CD14-positive monocyte (primary cell): Measurements from ENCODE around the gene RIC3. TPM values are rescaled to one million over a fixed set of nuclear protein-coding genes. Genes with fewer than 3 reads are reported as not detected.

Experiments
- DNase-seq, 3 donors: peaks; one replicate each; pipeline ENCODE4 v3.0.0-alpha.2; 2011 to 2022
- H2AFZ ChIP-seq: 2 replicates; pipeline ENCODE4 v1.6.0; 2012; ENCODE audit warnings: mild to moderate bottlenecking, low read depth, low read length, inconsistent platforms; ENCODE audit not compliant: insufficient read depth, poor library complexity, severe bottlenecking
- H3K27ac ChIP-seq, 2 donors: 1 replicate in 1 of 2; 2 replicates in 1 of 2; pipeline ENCODE4 v1.5.1; 2012 to 2013; ENCODE audit warnings: low read length in 2 of 2, control low read depth in 1 of 2, inconsistent platforms in 1 of 2, low read depth in 1 of 2, mild to moderate bottlenecking in 1 of 2
- H3K27me3 ChIP-seq, 2 donors: one replicate each; pipeline versions ENCODE4 v1.6.0 to v1.6.1; 2011 to 2013; ENCODE audit warnings: low read length in 2 of 2; ENCODE audit not compliant: control insufficient read depth in 2 of 2, insufficient read depth in 2 of 2
- H3K36me3 ChIP-seq, 2 donors: replicated peaks in 1 of 2; 1 replicate in 1 of 2; 2 replicates in 1 of 2; pipeline versions ENCODE4 v1.5.1 to v1.6.1; 2012 to 2013; ENCODE audit warnings: low read length in 2 of 2, control low read depth in 1 of 2, inconsistent platforms in 1 of 2, mild to moderate bottlenecking in 1 of 2; ENCODE audit not compliant: insufficient read depth in 2 of 2, control insufficient read depth in 1 of 2
- H3K4me1 ChIP-seq, 2 donors: 1 replicate in 1 of 2; 2 replicates in 1 of 2; pipeline versions ENCODE4 v1.5.1 to v1.6.1; 2012 to 2013; ENCODE audit warnings: low read length in 2 of 2, control low read depth in 1 of 2, inconsistent platforms in 1 of 2, mild to moderate bottlenecking in 1 of 2, moderate library complexity in 1 of 2; ENCODE audit not compliant: insufficient read depth in 2 of 2, control insufficient read depth in 1 of 2
- H3K4me2 ChIP-seq: replicated peaks from 2 replicates; pipeline ENCODE3; 2012; ENCODE audit warnings: low read length, moderate library complexity, mild to moderate bottlenecking; ENCODE audit not compliant: poor library complexity, severe bottlenecking; ENCODE audit errors: extremely low read depth
- H3K4me3 ChIP-seq, 3 experiments: fragments of 200-600 bp in 1 of 3; sonication (generic) in 1 of 3; replicated peaks in 1 of 3; 1 replicate in 2 of 3; 2 replicates in 1 of 3; pipeline ENCODE4 v1.5.1; 2011 to 2013; ENCODE audit warnings: low read length in 3 of 3, mild to moderate bottlenecking in 3 of 3, control low read depth in 2 of 3, low read depth in 2 of 3, inconsistent platforms in 1 of 3, moderate library complexity in 1 of 3
- H3K79me2 ChIP-seq: 2 replicates; pipeline ENCODE4 v1.6.0; 2012; ENCODE audit warnings: mild to moderate bottlenecking, control low read depth, inconsistent platforms, low read length, moderate library complexity; ENCODE audit not compliant: insufficient read depth
- H3K9ac ChIP-seq: 2 replicates; pipeline ENCODE4 v1.6.0; 2017; ENCODE audit warnings: low read length, mild to moderate bottlenecking; ENCODE audit not compliant: insufficient read depth, poor library complexity, severe bottlenecking
- H3K9me3 ChIP-seq, 2 donors: replicated peaks in 1 of 2; 1 replicate in 1 of 2; 2 replicates in 1 of 2; pipeline versions ENCODE4 v1.5.1 to v1.6.1; 2012 to 2013; ENCODE audit warnings: low read length in 2 of 2, control low read depth in 1 of 2; ENCODE audit not compliant: control insufficient read depth in 1 of 2, insufficient read depth in 1 of 2
- H4K20me1 ChIP-seq: 2 replicates; pipeline ENCODE4 v1.6.0; 2012; ENCODE audit warnings: mild to moderate bottlenecking, low read length, control low read depth, moderate library complexity; ENCODE audit not compliant: insufficient read depth
- H3K27ac Mint-ChIP-seq, 7 donors: one replicate each; pipeline ENCODE4 v1.8.0; 2020; ENCODE audit warnings: mild to moderate bottlenecking in 7 of 7, mixed read lengths in 7 of 7, moderate library complexity in 6 of 7, inconsistent platforms in 2 of 7
- H3K27me3 Mint-ChIP-seq, 3 donors: one replicate each; pipeline ENCODE4 v1.8.0; 2021 to 2022; ENCODE audit warnings: low read depth in 3 of 3, mild to moderate bottlenecking in 3 of 3, mixed read lengths in 3 of 3, moderate library complexity in 3 of 3, inconsistent platforms in 1 of 3
- H3K36me3 Mint-ChIP-seq, 2 donors: one replicate each; pipeline ENCODE4 v1.8.0; 2020; ENCODE audit warnings: mixed read lengths in 2 of 2, inconsistent platforms in 1 of 2, mild to moderate bottlenecking in 1 of 2
- H3K4me1 Mint-ChIP-seq: one replicate; pipeline ENCODE4 v1.8.0; 2020; ENCODE audit warnings: mild to moderate bottlenecking, mixed read lengths
- H3K4me3 Mint-ChIP-seq, 2 donors: one replicate each; pipeline ENCODE4 v1.8.0; 2020; ENCODE audit warnings: mild to moderate bottlenecking in 2 of 2, mixed read lengths in 2 of 2, moderate library complexity in 1 of 2
- H3K9me3 Mint-ChIP-seq, 7 donors: one replicate each; pipeline ENCODE4 v1.8.0; 2020 to 2022; ENCODE audit warnings: mixed read lengths in 7 of 7, mild to moderate bottlenecking in 6 of 7, moderate library complexity in 6 of 7, inconsistent platforms in 2 of 7
- WGBS: methylation state at CpG from one replicate; pipeline ENCODE4 v1.1.5; 2013; ENCODE audit warnings: missing lambda C conversion rate; ENCODE audit not compliant: insufficient coverage; 5-methylcytosine and 5-hydroxymethylcytosine counted together
- intact Hi-C, 2 donors: fragments of 100-400 bp; cut with micrococcal nuclease; formaldehyde crosslinking; loops; one replicate each; pipeline versions ENCODE4 v1.15.0 to v1.15.1; 2023
- polyA plus RNA-seq, 3 donors: library from polyadenylated mRNA; depleted of rRNA in 1 of 3; unstranded in 2 of 3; stranded (reverse) in 1 of 3; fragments of 300-500 nt in 2 of 3; fragments of >200 nt in 1 of 3; fragmentation: Illumina TruSeq in 2 of 3; gene quantifications; 1 replicate in 2 of 3; 2 replicates in 1 of 3; pipeline ENCODE4 v1.2.3, GENCODE V29; 2012 to 2021
- TF ChIP-seq, protein P1 (sequence below): fragments of 200-600 bp; IDR thresholded peaks from one replicate; pipeline ENCODE4 v1.8.0; 2022; ENCODE audit warnings: antibody characterized with exemption, mild to moderate bottlenecking

The RIC3 gene
- polyA plus RNA-seq, 3 donors = 0.17 TPM; not detected in 2

GRCh38 chr11:8075119-8075726 lies 93.6 kb downstream of the RIC3 start:
- H3K27ac ChIP-seq = no peak overlapping the region
- no peaks in the 10 kb centered on the region for H3K79me2 ChIP-seq
- H3K4me1 Mint-ChIP-seq = no peaks in the 10 kb centered on the region
- H3K9me3 Mint-ChIP-seq = peaks cover 0 to 5% (median 0%) of the 10 kb centered on the region in 7 donors
- H3K36me3 ChIP-seq = no peaks in the 10 kb centered on the region
- H3K27ac Mint-ChIP-seq = no peak overlapping the region
- no peaks in the 10 kb centered on the region for H4K20me1 ChIP-seq
- H3K36me3 Mint-ChIP-seq = no peaks in the 10 kb centered on the region
- H3K4me3 ChIP-seq = no peak overlapping the region
- TF ChIP-seq, protein P1, sequence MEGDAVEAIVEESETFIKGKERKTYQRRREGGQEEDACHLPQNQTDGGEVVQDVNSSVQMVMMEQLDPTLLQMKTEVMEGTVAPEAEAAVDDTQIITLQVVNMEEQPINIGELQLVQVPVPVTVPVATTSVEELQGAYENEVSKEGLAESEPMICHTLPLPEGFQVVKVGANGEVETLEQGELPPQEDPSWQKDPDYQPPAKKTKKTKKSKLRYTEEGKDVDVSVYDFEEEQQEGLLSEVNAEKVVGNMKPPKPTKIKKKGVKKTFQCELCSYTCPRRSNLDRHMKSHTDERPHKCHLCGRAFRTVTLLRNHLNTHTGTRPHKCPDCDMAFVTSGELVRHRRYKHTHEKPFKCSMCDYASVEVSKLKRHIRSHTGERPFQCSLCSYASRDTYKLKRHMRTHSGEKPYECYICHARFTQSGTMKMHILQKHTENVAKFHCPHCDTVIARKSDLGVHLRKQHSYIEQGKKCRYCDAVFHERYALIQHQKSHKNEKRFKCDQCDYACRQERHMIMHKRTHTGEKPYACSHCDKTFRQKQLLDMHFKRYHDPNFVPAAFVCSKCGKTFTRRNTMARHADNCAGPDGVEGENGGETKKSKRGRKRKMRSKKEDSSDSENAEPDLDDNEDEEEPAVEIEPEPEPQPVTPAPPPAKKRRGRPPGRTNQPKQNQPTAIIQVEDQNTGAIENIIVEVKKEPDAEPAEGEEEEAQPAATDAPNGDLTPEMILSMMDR = no peak
- H3K27me3 ChIP-seq = peaks cover 5 to 15% of the 10 kb centered on the region in 2 donors
- H3K27me3 Mint-ChIP-seq = peaks cover 26 to 32% (median 27%) of the 10 kb centered on the region in 3 donors
- no peak overlapping the region for H3K4me3 Mint-ChIP-seq
- no peak overlapping the region for H3K9ac ChIP-seq
- H3K4me1 ChIP-seq = no peaks in the 10 kb centered on the region
- H3K4me2 ChIP-seq = no peak overlapping the region
- H3K9me3 ChIP-seq = no peaks in the 10 kb centered on the region
- no peak for DNase-seq
- WGBS = no CpG with 5 or more reads among the region's 2 CpGs
- intact Hi-C loops = no loop called here
- no peak overlapping the region for H2AFZ ChIP-seq

GRCh38 chr11:8071616-8072581 lies 96.9 kb downstream of the RIC3 start:
- peak overlapping the region in 1 of 7 donors; percentile 3 for H3K27ac Mint-ChIP-seq
- 68% methylated on average over 10 of the region's 18 CpGs for WGBS

More at GRCh38 chr11:8071616-8072581, 96.9 kb downstream of the RIC3 start:
- no peaks in the 10 kb centered on the region for H3K36me3 Mint-ChIP-seq
- H3K4me1 Mint-ChIP-seq = no peaks in the 10 kb centered on the region
- no peak for DNase-seq
- no peak overlapping the region for H3K27ac ChIP-seq
- no peaks in the 10 kb centered on the region for H4K20me1 ChIP-seq
- H3K79me2 ChIP-seq = no peaks in the 10 kb centered on the region
- no peak overlapping the region for H3K4me3 Mint-ChIP-seq
- H3K9me3 Mint-ChIP-seq = peaks cover 0 to 3% (median 0%) of the 10 kb centered on the region in 7 donors
- H3K27me3 Mint-ChIP-seq = peaks cover 11 to 19% (median 14%) of the 10 kb centered on the region in 3 donors
- TF ChIP-seq, protein P1 = no peak
- no peak overlapping the region for H3K9ac ChIP-seq
- no peaks in the 10 kb centered on the region for H3K4me1 ChIP-seq
- H3K9me3 ChIP-seq = no peaks in the 10 kb centered on the region
- peaks cover 0 to 4% of the 10 kb centered on the region in 2 donors for H3K27me3 ChIP-seq
- H2AFZ ChIP-seq = no peak overlapping the region
- no peaks in the 10 kb centered on the region for H3K36me3 ChIP-seq
- no peak overlapping the region for H3K4me2 ChIP-seq
- intact Hi-C loops = no loop called here
- H3K4me3 ChIP-seq = no peak overlapping the region
